ENCODE data around the gene SGCA.

The SGCA gene

GRCh38 chr17:50157891-50158290, 7.9 kb upstream of the SGCA start:
- H3K4me3 ChIP-seq (ENCODE audit: low read depth, low read length): no peak overlapping the region
- ChIA-PET CTCF (interaction anchor here (0.7 to 1.5 kb wide), 5 partner anchors 10 to 116 kb away, joined by 3 to 4 read pairs (median 3); no protein-coding TSS in a partner anchor), POLR2A (no interaction called here)
- no peak overlapping the region for H3K27ac ChIP-seq (ENCODE audit: extremely low read depth, low read depth, low read length)
- no peaks in the 10 kb centered on the region for H3K36me3 ChIP-seq (ENCODE audit: control insufficient read depth in 2 of 2, insufficient read depth in 1 of 2, low read length in 2 of 2)
- H3K4me1 ChIP-seq (ENCODE audit: control insufficient read depth, insufficient read depth, low read length): no peaks in the 10 kb centered on the region
- H3K9me3 ChIP-seq (ENCODE audit: control insufficient read depth, insufficient read depth, low read depth, low read length): no peaks in the 10 kb centered on the region
- TF ChIP-seq ZNF24 (tag by site-specific recombination; IDR thresholded peaks at IDR 0.05) (no peak), ZNF623 (tag by site-specific recombination; IDR thresholded peaks at IDR 0.05) (no peak), KLF16 (tag by site-specific recombination; IDR thresholded peaks at IDR 0.05) (no peak), ZNF133 (tag by site-specific recombination; IDR thresholded peaks at IDR 0.05) (no peak), ZNF184 (tag by site-specific recombination; IDR thresholded peaks at IDR 0.05) (no peak), ZNF747 (tag by site-specific recombination; IDR thresholded peaks at IDR 0.05) (no peak), ZNF37A (tag by site-specific recombination; IDR thresholded peaks at IDR 0.05) (no peak), ZNF768 (tag by site-specific recombination; IDR thresholded peaks at IDR 0.05) (no peak), ZNF510 (tag by site-specific recombination; IDR thresholded peaks at IDR 0.05; ENCODE audit: insufficient replicate concordance) (no peak), ZSCAN16 (tag by site-specific recombination; IDR thresholded peaks at IDR 0.05) (no peak), ZNF501 (tag by site-specific recombination; IDR thresholded peaks at IDR 0.05) (no peak), ZNF341 (tag by site-specific recombination; IDR thresholded peaks at IDR 0.05; ENCODE audit: low read depth) (no peak), ZNF580 (tag by site-specific recombination; IDR thresholded peaks at IDR 0.05) (no peak), ZNF664 (tag by site-specific recombination; IDR thresholded peaks at IDR 0.05) (no peak), BCL11B (tag by site-specific recombination; IDR thresholded peaks at IDR 0.05; ENCODE audit: low read depth) (no peak), ZNF157 (tag by site-specific recombination; IDR thresholded peaks at IDR 0.05) (no peak), ZNF843 (tag by site-specific recombination; IDR thresholded peaks at IDR 0.05) (no peak)
- TF ChIP-seq, protein P1, sequence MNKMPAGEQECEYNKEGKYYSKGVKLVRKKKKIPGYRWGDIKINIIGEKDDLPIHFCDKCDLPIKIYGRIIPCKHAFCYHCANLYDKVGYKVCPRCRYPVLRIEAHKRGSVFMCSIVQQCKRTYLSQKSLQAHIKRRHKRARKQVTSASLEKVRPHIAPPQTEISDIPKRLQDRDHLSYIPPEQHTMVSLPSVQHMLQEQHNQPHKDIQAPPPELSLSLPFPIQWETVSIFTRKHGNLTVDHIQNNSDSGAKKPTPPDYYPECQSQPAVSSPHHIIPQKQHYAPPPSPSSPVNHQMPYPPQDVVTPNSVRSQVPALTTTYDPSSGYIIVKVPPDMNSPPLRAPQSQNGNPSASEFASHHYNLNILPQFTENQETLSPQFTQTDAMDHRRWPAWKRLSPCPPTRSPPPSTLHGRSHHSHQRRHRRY (tag by site-specific recombination; IDR thresholded peaks at IDR 0.05): no peak

- Histone ChIP-seq H3K27ac (ENCODE audit: extremely low read depth, low read depth, low read length) (peak overlapping the region; percentile 17; the same call in 1 of the 2 replicates), H3K9me3 (ENCODE audit: control insufficient read depth, insufficient read depth, low read depth, low read length) (no peaks in the 10 kb centered on the region), H3K4me1 (ENCODE audit: control insufficient read depth, insufficient read depth, low read length) (no peaks in the 10 kb centered on the region), H3K36me3 (ENCODE audit: control insufficient read depth in 2 of 2, insufficient read depth in 1 of 2, low read length in 2 of 2) (no peaks in the 10 kb centered on the region), H3K4me3 (ENCODE audit: low read depth, low read length) (peak overlapping the region; percentile 54)
- ChIA-PET POLR2A (interaction anchor here (0.5 to 2.7 kb wide), 8 partner anchors 9 to 265 kb away, joined by 3 to 30 read pairs (median 4); no protein-coding TSS in a partner anchor), CTCF (interaction anchor here (0.6 to 2.8 kb wide), 40 partner anchors 11 to 171 kb away, joined by 3 to 105 read pairs (median 5); partner anchors contain the start of genes COL1A1, PPP1R9B and SAMD14)
- TF ChIP-seq ZNF610 (tag by site-specific recombination; IDR thresholded peaks at IDR 0.05; ENCODE audit: borderline replicate concordance) (0 out of 2 replicates have a peak, but pooled peaks have one; percentile 58), ZFP37 (tag by site-specific recombination; IDR thresholded peaks at IDR 0.05) (peak; percentile 89), ZNF341 (tag by site-specific recombination; IDR thresholded peaks at IDR 0.05; ENCODE audit: low read depth) (peak; percentile 78), ZNF629 (tag by site-specific recombination; IDR thresholded peaks at IDR 0.05) (peak; percentile 80), ZSCAN16 (tag by site-specific recombination; IDR thresholded peaks at IDR 0.05) (peak; percentile 58; the same call in 1 of the 2 replicates), OVOL3 (tag by site-specific recombination; IDR thresholded peaks at IDR 0.05) (peak; percentile 10; the same call in 1 of the 2 replicates), ZNF76 (tag by site-specific recombination; IDR thresholded peaks at IDR 0.05; ENCODE audit: borderline replicate concordance, low read depth) (peak; percentile 88), GLIS2 (tag by site-specific recombination; IDR thresholded peaks at IDR 0.05) (peak; percentile 98)
- TF ChIP-seq, protein P2, sequence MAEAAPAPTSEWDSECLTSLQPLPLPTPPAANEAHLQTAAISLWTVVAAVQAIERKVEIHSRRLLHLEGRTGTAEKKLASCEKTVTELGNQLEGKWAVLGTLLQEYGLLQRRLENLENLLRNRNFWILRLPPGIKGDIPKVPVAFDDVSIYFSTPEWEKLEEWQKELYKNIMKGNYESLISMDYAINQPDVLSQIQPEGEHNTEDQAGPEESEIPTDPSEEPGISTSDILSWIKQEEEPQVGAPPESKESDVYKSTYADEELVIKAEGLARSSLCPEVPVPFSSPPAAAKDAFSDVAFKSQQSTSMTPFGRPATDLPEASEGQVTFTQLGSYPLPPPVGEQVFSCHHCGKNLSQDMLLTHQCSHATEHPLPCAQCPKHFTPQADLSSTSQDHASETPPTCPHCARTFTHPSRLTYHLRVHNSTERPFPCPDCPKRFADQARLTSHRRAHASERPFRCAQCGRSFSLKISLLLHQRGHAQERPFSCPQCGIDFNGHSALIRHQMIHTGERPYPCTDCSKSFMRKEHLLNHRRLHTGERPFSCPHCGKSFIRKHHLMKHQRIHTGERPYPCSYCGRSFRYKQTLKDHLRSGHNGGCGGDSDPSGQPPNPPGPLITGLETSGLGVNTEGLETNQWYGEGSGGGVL (tag by site-specific recombination; IDR thresholded peaks at IDR 0.05): peak; percentile 90
- TF ChIP-seq, protein P3, sequence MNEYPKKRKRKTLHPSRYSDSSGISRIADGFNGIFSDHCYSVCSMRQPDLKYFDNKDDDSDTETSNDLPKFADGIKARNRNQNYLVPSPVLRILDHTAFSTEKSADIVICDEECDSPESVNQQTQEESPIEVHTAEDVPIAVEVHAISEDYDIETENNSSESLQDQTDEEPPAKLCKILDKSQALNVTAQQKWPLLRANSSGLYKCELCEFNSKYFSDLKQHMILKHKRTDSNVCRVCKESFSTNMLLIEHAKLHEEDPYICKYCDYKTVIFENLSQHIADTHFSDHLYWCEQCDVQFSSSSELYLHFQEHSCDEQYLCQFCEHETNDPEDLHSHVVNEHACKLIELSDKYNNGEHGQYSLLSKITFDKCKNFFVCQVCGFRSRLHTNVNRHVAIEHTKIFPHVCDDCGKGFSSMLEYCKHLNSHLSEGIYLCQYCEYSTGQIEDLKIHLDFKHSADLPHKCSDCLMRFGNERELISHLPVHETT (tag by site-specific recombination; IDR thresholded peaks at IDR 0.05): no peak
- TF ChIP-seq, protein P4, sequence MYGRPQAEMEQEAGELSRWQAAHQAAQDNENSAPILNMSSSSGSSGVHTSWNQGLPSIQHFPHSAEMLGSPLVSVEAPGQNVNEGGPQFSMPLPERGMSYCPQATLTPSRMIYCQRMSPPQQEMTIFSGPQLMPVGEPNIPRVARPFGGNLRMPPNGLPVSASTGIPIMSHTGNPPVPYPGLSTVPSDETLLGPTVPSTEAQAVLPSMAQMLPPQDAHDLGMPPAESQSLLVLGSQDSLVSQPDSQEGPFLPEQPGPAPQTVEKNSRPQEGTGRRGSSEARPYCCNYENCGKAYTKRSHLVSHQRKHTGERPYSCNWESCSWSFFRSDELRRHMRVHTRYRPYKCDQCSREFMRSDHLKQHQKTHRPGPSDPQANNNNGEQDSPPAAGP (tag by site-specific recombination; IDR thresholded peaks at IDR 0.05): 0 out of 2 replicates have a peak, but pooled peaks have one; percentile 44
Observed at GRCh38 chr17:50161023-50161910, 4.5 kb upstream of the SGCA start.
